Activated T-helper 1 cell treated with anti-CD3 and anti-CD28 coated beads, Interleukin-12 subunit alpha, Interleukin-12 subunit beta, Interleukin-2, Interleukin-4 antibody, amounts not matched to agents 30 ng/mL and 10 ng/mL and 1 ng/mL, durations not matched to agents 14 hours and 24 hours and 36 hours (primary cell): ENCODE measurements around the gene DOCK1. TPM values are rescaled to one million over a fixed set of nuclear protein-coding genes. Genes with fewer than 3 reads are reported as not detected.

Experiments used
- DNase-seq: peaks from one replicate; pipeline ENCODE4 v3.0.0; 2021; ENCODE audit warnings: low spot score
- H3K27ac Mint-ChIP-seq: one replicate; pipeline ENCODE4 v1.8.0; 2021; ENCODE audit warnings: mild to moderate bottlenecking, mixed read lengths
- H3K27me3 Mint-ChIP-seq: one replicate; pipeline ENCODE4 v1.8.0; 2022; ENCODE audit warnings: mild to moderate bottlenecking, moderate library complexity, mixed read lengths; ENCODE audit not compliant: insufficient read depth
- H3K36me3 Mint-ChIP-seq: one replicate; pipeline ENCODE4 v1.8.0; 2021; ENCODE audit warnings: low read depth, mixed read lengths
- H3K4me1 Mint-ChIP-seq: one replicate; pipeline ENCODE4 v1.8.0; 2021; ENCODE audit warnings: low read depth, mixed read lengths
- H3K4me3 Mint-ChIP-seq: one replicate; pipeline ENCODE4 v1.8.0; 2021; ENCODE audit warnings: mild to moderate bottlenecking, moderate library complexity, mixed read lengths
- H3K9me3 Mint-ChIP-seq: one replicate; pipeline ENCODE4 v1.8.0; 2021; ENCODE audit warnings: mixed read lengths
- intact Hi-C: fragments of 100-400 bp; cut with micrococcal nuclease; formaldehyde crosslinking; loops from one replicate; pipeline ENCODE4 v1.15.1; 2024
- total RNA-seq: library from RNA; stranded (reverse); gene quantifications from 2 replicates; pipeline ENCODE4 v1.2.3, GENCODE V29; 2022

DOCK1 gene
- total RNA-seq, 1 donor from 2014 or later: 0.75 TPM

DNA sequence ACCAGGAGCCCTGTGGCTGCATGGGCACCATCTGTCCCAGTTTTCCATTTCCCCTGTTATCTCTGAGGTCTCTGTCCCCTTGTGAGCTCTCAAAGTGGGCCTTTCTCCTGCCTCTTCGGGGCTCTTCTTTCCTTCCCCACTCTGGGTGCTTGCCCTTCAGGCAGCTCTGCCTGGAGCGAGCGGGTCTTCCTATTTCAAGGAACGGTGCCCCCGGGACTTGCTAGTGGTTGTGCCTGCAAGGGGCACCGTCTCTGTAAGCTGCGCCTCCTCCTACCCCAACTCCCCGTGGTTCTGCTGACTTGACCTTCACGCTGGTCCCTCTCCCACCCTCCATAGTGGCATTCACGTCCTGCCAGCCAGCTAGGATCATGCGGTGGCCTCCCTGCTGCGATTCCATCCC, 110.1 kb downstream of the DOCK1 start:
- H3K4me1 Mint-ChIP-seq: no peaks in the 10 kb centered on the region
- H3K27ac Mint-ChIP-seq: no peak overlapping the region
- DNase-seq: no peak
- H3K9me3 Mint-ChIP-seq: no peaks in the 10 kb centered on the region
- H3K4me3 Mint-ChIP-seq: no peak overlapping the region
- intact Hi-C loops: no loop called here
- H3K27me3 Mint-ChIP-seq: no peaks in the 10 kb centered on the region
- no peaks in the 10 kb centered on the region for H3K36me3 Mint-ChIP-seq

DNA sequence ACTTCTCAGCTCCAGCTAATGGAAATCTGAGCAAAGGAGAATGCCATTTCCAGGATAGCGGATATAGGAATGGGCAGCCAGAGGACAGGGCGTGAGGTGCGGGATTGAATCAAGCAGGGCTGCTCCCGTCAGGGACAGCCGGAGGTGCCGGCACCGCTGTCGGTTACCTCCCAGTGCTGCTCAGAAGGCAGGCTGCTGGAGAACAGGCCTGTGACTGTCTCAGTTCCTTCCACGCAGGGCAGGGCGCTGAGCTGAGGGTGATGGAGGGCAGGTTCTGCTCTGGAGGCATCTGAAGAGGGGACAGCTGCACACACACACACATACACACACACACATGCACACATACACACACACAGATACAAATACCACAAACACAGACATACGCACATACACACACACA, 111.1 kb downstream of the DOCK1 start:
- no peak for DNase-seq
- no peak overlapping the region for H3K27ac Mint-ChIP-seq
- no peaks in the 10 kb centered on the region for H3K36me3 Mint-ChIP-seq
- H3K27me3 Mint-ChIP-seq: no peaks in the 10 kb centered on the region
- intact Hi-C loops: no loop called here
- H3K4me1 Mint-ChIP-seq: no peaks in the 10 kb centered on the region
- no peaks in the 10 kb centered on the region for H3K9me3 Mint-ChIP-seq
- H3K4me3 Mint-ChIP-seq: no peak overlapping the region

DNA sequence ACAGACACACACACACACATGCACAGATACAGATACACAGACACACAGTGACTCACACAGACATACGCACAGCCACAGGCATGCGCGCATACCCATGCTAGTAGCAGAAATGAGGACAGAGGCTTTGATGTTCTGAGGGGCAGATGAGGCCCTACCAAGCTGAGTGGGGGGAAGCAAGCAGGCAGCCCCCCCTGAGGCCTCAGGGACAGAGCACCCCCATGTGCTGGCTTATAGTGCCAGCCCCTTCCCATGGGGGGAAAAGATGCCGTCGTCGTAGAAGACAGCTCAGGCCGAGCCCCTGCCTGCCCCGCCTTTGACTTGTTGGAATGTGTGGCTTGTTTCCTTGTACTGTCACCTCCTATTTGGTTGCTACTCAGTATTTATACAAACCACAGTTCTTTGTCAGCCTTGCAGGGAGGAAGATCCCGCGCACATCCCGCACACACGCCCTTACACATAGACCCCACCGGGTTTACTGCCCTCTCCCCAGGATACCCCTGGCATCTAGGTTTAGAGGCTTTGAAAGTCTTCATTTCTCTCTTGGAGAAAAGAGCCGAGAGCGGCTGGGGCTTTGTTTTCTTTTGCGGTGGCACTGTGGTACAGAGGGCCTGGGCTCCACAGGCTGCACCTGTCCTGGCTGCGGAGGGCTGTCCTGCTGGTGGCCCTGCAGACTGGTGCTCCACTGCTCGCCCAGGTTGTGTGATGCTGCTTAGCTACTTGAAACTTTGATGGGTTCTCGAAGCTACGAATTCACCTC, 112.5 kb downstream of the DOCK1 start:
- DNase-seq: no peak
- Mint-ChIP-seq H3K4me1 (no peaks in the 10 kb centered on the region), H3K4me3 (no peak overlapping the region), H3K27me3 (no peaks in the 10 kb centered on the region), H3K27ac (no peak overlapping the region), H3K9me3 (no peaks in the 10 kb centered on the region), H3K36me3 (no peaks in the 10 kb centered on the region)
- intact Hi-C loops: no loop called here

GRCh38 chr10:127018298-127018650, 113.0 kb downstream of the DOCK1 start:
- no peaks in the 10 kb centered on the region for H3K36me3 Mint-ChIP-seq
- no peak overlapping the region for H3K4me3 Mint-ChIP-seq

DNA sequence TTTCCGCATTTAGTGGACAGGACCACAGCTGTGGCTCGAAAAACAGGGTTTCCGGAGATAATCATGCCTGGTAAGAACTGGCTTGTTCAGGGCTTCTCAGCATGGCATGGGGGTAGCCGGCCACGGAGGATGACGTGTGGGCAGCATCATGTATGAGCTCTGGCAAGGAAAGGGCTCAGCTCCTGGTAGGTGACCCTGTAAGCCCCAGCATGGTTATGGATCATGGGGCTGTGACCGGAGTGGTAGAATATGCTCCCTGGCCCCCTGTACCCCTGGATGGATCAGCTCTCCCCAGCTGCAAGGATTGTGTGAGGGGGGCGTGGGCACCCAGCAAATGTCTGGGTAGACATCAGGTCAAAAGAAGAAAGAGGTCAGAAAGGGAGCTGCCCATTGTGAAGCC, 113.5 kb downstream of the DOCK1 start:
- H3K9me3 Mint-ChIP-seq: no peaks in the 10 kb centered on the region
- no peak overlapping the region for H3K27ac Mint-ChIP-seq
- H3K36me3 Mint-ChIP-seq: no peaks in the 10 kb centered on the region
- intact Hi-C loops: no loop called here
- DNase-seq: no peak
- no peaks in the 10 kb centered on the region for H3K4me1 Mint-ChIP-seq
- no peak overlapping the region for H3K4me3 Mint-ChIP-seq
- H3K27me3 Mint-ChIP-seq: no peaks in the 10 kb centered on the region

More at GRCh38 chr10:127018298-127018650, 113.0 kb downstream of the DOCK1 start:
- H3K27me3 Mint-ChIP-seq: no peaks in the 10 kb centered on the region
- no peak for DNase-seq
- no peak overlapping the region for H3K27ac Mint-ChIP-seq
- intact Hi-C loops: no loop called here
- no peaks in the 10 kb centered on the region for H3K4me1 Mint-ChIP-seq
- no peaks in the 10 kb centered on the region for H3K9me3 Mint-ChIP-seq

DNA sequence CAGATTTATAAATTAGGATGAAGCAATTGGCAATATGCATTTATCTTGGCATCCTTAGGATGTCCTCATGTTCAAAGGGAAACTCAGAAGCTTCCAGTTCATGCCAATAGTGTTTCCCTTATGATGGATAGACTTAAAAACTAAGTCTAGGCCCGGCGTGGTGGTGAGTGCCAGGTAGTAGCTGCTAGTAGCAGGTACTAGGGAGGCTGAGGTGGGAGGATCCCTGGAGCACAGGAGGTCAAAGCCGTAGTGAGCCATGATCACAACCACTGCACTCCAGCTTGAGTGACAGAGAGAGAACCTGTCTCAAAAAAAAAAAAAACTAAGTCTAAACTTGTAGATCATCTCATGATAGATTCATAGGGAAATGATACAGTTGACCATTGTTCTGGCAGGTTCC, 115.0 kb downstream of the DOCK1 start:
- H3K9me3 Mint-ChIP-seq: no peaks in the 10 kb centered on the region
- H3K27ac Mint-ChIP-seq: no peak overlapping the region
- no peak for DNase-seq
- H3K4me1 Mint-ChIP-seq: no peaks in the 10 kb centered on the region
- no peaks in the 10 kb centered on the region for H3K27me3 Mint-ChIP-seq
- intact Hi-C loops: no loop called here
- no peaks in the 10 kb centered on the region for H3K36me3 Mint-ChIP-seq
- no peak overlapping the region for H3K4me3 Mint-ChIP-seq

GRCh38 chr10:127021801-127022200, 116.6 kb downstream of the DOCK1 start:
- intact Hi-C loops: no loop called here
- H3K4me1 Mint-ChIP-seq: no peaks in the 10 kb centered on the region
- H3K27ac Mint-ChIP-seq: no peak overlapping the region
- H3K9me3 Mint-ChIP-seq: no peaks in the 10 kb centered on the region
- no peak for DNase-seq
- no peak overlapping the region for H3K4me3 Mint-ChIP-seq
- H3K36me3 Mint-ChIP-seq: no peaks in the 10 kb centered on the region
- H3K27me3 Mint-ChIP-seq: no peaks in the 10 kb centered on the region

DNA sequence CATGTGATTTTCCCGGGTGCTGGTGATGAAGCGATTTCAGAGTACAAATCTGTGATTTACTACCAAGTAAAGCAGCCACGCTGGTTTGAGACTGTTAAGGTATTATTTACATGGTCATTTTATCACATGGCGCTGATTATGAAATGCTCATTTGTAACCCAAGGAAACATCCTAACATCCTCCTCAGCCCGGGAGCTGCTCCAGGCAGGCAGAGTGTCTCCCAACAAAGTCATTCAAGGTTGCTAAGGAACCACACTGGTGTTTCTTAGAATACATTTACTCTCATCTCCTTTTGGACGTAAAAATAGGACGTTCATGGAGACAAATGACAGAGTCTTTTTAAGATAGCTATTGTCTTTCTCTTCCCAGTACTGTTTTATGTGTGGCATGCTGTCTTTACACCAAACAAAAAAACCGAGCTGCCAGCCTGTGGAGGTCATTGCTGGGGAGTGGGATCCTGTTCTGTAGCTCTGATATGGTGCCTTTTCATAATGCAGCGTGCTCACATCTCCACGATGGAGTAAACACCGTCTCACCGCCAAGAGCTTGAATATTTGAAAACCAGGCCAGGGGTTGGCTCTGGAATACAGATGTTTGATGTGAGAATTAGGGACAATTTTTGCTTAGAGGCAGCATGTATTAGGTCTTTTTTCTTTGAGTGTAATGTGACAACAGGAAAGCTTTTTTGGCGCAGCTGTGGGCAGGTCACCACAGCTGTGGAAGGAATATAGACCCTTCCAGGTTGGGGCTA, 119.6 kb downstream of the DOCK1 start:
- intact Hi-C loops: no loop called here
- H3K4me3 Mint-ChIP-seq: no peak overlapping the region
- no peaks in the 10 kb centered on the region for H3K27me3 Mint-ChIP-seq
- DNase-seq: no peak
- H3K9me3 Mint-ChIP-seq: no peaks in the 10 kb centered on the region
- no peaks in the 10 kb centered on the region for H3K4me1 Mint-ChIP-seq
- H3K27ac Mint-ChIP-seq: no peak overlapping the region
- H3K36me3 Mint-ChIP-seq: no peaks in the 10 kb centered on the region

DNA sequence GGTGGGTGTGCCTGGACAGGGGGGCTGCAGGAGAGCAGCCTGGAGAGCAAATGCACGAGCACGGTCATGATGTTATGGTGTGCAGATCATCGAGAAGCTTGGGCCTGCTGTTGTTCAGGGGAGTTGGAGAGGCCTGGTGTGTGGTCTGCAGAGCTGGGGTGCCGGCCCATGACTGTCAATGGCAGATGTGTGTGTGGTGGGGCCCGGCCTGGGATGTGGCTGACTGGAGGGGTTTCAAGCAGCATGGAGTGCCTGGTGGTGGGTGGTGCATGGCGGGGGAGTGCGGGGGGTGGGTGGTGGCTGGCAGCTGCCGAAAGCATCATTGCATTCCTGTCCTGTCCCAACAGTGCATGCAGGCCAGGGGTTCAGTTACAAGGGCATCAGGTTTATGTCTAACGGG, 122.6 kb downstream of the DOCK1 start:
- Mint-ChIP-seq H3K4me1 (no peaks in the 10 kb centered on the region), H3K9me3 (no peaks in the 10 kb centered on the region), H3K27ac (no peak overlapping the region), H3K27me3 (no peaks in the 10 kb centered on the region), H3K4me3 (no peak overlapping the region), H3K36me3 (no peaks in the 10 kb centered on the region)
- DNase-seq: no peak
- intact Hi-C loops: no loop called here

- Mint-ChIP-seq H3K36me3 (no peaks in the 10 kb centered on the region), H3K4me1 (no peaks in the 10 kb centered on the region), H3K9me3 (no peaks in the 10 kb centered on the region), H3K27me3 (no peaks in the 10 kb centered on the region), H3K4me3 (no peak overlapping the region), H3K27ac (no peak overlapping the region)
- intact Hi-C loops: no loop called here
- DNase-seq: no peak
Observed at GRCh38 chr10:127028556-127028955, 123.3 kb downstream of the DOCK1 start.

DNA sequence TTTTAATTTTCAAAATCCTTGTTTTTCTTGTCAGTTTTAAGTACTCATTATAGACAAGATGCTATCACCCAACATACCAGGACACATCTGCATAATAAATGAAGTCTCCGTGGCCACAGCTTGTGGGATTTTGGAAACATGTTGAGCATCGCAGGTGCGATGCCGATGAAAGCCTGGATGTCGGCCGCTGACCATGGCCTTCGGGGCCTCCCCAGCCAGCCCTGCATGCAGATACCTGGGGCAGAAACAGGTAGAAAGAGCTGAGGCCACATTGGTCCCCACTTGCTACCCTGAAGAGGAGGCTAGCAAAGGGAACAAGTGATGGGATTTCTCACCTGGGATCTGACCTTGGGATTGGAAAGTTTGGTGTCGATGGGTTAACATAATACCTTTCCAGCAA, 123.8 kb downstream of the DOCK1 start:
- Mint-ChIP-seq H3K4me3 (no peak overlapping the region), H3K9me3 (no peaks in the 10 kb centered on the region), H3K27ac (no peak overlapping the region), H3K27me3 (no peaks in the 10 kb centered on the region), H3K36me3 (no peaks in the 10 kb centered on the region), H3K4me1 (no peaks in the 10 kb centered on the region)
- no peak for DNase-seq
- intact Hi-C loops: no loop called here

GRCh38 chr10:127033216-127034033, 128.2 kb downstream of the DOCK1 start:
- DNase-seq: no peak
- intact Hi-C loops: no loop called here
- no peaks in the 10 kb centered on the region for H3K9me3 Mint-ChIP-seq
- H3K36me3 Mint-ChIP-seq: no peaks in the 10 kb centered on the region
- H3K27ac Mint-ChIP-seq: no peak overlapping the region
- H3K27me3 Mint-ChIP-seq: no peaks in the 10 kb centered on the region
- H3K4me1 Mint-ChIP-seq: no peaks in the 10 kb centered on the region
- no peak overlapping the region for H3K4me3 Mint-ChIP-seq

GRCh38 chr10:127034034-127034633, 128.9 kb downstream of the DOCK1 start:
- Mint-ChIP-seq H3K4me3 (no peak overlapping the region), H3K36me3 (no peaks in the 10 kb centered on the region), H3K27me3 (no peaks in the 10 kb centered on the region), H3K27ac (no peak overlapping the region), H3K4me1 (no peaks in the 10 kb centered on the region), H3K9me3 (no peaks in the 10 kb centered on the region)
- intact Hi-C loops: no loop called here
- DNase-seq: no peak
